Germinal center (tissue), 1 donor: Measurements from ENCODE around the gene DDIT4.
"Not testable (repeated sequence)": the region's sequence is repeated elsewhere in the genome, so short reads cannot be mapped to it uniquely, and the experiment has no call there.

Experiments
- DNase-seq: peaks from one replicate; pipeline ENCODE4 v3.0.0; 2012; ENCODE audit warnings: mixed read lengths, low spot score

The DDIT4 gene

GRCh38 chr10:72273410-72274212 lies at the start of gene DDIT4:
Gene DDIT4, plus strand, starts transcription at chr10:72273924. Its CDS starts 293 bp downstream, at chr10:72274217.
- peak; percentile 99 for DNase-seq

DNA sequence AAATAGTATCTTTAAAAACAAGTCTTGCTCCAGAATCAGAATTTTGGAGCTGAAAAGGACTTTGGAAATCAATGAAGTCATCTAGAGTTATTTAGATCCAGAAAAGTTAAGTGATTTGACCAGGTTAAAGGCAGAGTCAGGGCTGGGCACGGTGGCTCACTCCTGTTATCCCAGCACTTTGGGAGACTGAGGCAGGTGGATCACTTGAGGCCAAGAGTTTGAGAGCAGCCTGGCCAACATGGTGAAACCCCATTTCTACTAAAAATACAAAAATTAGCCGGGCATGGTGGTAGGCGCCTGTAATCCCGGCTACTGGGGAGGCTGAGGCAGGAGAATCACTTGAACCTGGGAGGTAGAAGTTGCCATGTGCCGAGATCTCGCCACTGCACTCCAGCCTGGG lies 49.5 kb upstream of the DDIT4 start:
- not testable (repeated sequence) for DNase-seq

DNA sequence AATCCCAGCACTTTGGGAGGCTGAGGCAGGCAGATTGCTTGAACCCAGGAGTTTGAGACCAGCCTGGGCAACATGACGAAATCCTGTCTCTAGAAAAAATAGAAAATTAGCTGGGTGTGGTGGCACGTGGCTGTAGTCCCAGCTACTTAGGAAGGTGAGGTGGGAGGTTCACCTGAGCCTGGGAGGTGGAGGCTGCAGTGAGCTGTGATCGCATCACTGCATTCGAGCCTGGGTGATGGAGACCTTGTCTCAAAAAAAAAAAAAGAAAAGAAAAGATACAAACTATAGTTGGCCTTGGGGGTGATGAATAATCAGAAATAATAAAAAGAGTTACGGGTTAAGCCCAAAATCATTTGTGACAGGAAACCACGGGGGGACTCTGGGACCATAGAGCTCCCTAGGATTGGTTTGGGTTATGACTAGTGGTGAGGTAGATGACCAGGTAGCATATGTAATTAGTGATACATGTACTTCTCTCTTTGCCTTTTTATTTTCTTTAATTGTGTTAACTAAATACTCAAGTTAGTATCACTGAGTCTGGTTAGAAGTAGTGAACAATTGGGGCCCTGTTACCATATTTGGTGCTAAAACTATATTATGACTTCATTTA lies 47.2 kb upstream of the DDIT4 start:
- no peak for DNase-seq

DNA sequence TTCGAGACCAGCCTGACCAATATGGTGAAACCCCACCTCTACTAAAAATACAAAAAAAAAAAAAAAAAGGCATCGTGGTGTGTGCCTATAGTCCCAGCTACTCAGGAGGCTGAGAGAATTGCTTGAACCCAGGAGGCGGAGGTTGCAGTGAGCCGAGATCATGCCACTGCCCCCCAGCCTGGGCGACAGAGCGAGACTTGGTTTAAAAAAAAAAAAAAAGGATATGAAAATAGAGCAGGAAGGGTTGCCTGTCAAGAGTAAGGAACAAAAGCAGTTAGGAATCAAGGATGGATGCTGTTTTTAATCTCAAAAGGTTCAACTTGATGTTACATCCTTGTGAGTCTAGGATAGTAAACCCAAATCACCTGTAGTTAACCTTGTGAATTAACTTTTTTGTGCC lies 45.9 kb upstream of the DDIT4 start:
- DNase-seq, result no peak

DNA sequence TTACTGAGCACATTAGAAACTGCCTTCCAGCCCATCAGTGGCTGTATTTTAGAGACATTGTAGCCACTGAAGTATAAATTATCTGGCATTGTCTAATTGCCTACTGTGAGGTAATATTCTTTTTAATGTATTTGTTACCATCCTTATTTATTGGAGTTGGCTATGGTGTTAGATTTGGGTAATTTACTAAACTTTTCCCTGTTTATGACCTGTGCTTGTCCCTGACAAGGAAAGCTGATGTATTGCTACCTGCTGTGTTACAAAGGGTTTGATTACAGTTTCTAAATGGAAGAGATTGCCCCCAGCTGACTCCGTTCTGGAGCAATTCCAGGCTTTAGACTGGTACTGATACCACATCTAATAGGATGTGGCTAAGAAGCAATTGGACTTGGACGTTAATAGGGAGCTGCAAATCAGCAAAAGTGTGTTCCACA lies 45.4 kb upstream of the DDIT4 start:
- DNase-seq, result no peak

GRCh38 chr10:72229261-72230251 lies 44.2 kb upstream of the DDIT4 start:
- DNase-seq, result no peak

- DNase-seq, result no peak
These were observed 40.1 kb upstream of the DDIT4 start for GRCh38 chr10:72233621-72234020.

- DNase-seq, result no peak
These were observed 39.1 kb upstream of the DDIT4 start for GRCh38 chr10:72234560-72235095.

- no peak for DNase-seq
These were observed 38.0 kb upstream of the DDIT4 start for GRCh38 chr10:72235544-72236279.

- DNase-seq, result no peak
These were observed 35.1 kb upstream of the DDIT4 start for GRCh38 chr10:72238392-72239175.

GRCh38 chr10:72239409-72239808 lies 34.3 kb upstream of the DDIT4 start:
- DNase-seq, result no peak

GRCh38 chr10:72240371-72240770 lies 33.4 kb upstream of the DDIT4 start:
- no peak for DNase-seq

GRCh38 chr10:72241691-72242252 lies 32.0 kb upstream of the DDIT4 start:
- DNase-seq, result no peak

DNA sequence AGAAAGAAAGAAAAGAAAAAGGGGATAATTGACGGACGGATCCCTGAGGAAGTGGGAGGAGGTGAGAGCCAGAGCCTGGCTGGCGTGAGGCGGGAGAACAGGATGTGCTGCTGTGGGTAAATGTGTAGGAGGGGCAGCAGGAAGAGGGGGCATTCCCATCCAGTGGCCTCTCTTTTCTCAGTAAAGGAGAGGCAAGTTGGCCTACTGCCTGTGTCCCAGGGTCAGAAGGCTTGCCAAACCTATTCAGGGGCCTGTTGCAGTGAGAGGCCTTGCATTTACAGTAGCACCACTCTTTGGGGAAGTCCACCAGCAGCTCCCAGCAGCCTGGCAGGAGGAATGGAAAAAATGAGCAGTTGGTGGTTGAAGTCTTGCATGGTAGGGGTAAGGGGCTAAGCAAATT lies 31.0 kb upstream of the DDIT4 start:
- no peak for DNase-seq

DNA sequence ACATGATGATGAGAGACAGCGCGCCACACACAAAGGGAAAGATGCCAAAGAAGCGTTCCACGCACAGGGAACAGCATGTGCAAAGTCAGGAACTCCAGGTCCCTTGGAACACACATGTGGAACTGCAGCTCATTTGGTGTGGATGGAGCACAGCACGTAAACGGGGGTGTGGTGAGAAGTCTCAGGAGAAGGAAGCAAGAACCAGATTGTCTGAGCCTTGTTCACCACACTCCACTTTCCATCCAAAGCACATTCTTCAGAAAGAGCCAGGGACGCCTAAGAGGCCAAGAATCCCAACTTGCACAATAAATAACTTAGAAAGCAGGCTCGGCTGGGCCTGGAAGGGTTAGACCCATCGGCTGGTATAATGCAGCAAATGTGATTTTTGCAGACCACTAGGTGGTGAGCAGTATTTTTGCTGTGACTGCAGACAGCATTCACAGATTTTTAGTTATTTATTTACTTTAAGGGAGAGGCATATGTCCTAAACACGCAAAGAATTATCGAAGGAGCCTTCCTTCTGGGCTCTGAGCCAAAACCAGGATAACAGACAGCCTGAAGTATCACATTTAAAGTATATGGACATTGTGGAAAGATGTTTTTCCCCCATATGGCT lies 29.8 kb upstream of the DDIT4 start:
- DNase-seq, result no peak

GRCh38 chr10:72244573-72245038 lies 29.1 kb upstream of the DDIT4 start:
- DNase-seq, result no peak

DNA sequence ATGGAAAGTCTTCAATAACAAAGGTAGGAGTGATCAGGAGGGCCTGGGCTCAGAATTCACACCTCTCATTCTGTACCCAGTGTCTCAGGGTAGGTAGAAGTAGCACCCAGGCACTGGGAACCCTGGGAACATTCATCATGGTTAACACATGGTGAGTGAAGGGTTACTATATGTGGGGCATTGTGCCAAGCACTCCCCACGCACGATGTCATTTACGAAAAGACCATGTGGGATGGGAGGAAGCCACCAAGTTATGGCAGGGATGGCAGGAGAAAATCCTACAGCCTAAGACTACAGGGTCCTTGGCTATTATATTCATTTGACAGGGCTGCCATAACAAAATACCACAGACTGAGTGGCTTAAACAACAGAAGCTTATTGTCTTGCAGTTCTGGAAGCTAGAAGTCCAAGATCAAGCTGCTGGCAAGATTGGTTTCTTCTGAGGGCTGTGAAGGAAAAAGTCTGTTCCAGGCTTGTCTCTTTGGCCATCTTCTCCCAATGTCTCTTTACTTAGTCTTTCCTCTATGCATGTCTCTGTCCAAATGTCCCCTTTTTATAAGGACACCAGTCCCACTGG lies 27.7 kb upstream of the DDIT4 start:
- DNase-seq, result no peak

DNA sequence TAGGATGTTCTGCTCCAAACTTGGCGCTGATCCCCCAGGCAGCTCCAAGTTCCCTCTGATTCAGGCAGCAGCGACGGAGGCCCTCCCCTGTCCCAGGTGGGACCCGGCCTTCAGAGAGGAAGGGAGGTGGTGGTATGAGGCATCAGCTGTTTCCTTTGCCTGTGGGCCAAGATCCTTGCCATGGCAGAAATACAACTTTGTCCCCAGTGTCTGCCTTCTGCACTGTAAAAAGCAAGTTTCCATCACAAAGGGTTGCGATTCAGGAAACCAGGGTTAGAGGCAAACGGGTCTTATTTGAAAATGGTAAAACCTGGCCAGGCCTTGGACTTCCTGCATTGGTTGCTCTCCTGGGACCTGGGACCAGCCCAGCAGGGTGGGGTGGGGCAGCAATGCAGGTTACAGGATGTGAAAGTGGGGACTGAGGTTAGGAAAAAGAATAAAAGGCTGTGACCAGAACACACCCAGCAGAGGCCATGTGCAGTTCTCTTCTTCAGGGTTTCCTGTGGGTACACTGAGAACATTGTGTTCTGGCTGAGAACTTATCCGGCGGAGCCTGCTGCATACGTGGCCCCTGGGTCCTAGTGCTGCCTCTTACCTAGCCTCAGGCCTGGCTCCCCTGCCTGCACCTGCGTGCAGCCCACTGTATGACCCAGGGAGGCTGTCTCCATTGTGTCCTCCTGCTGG lies 25.1 kb upstream of the DDIT4 start:
- DNase-seq, result peak; percentile 89
